HEK293 (cell line): ENCODE data around the gene UPB1.

Experiments used
- CTCF ChIA-PET: fragments of 350-600 bp; formaldehyde crosslinking; extraction: SDS; loops from one replicate; lab custom pipeline; 2021; ENCODE audit warnings: antibody characterized with exemption; lab: Yijun Ruan, JAX
- POLR2A ChIA-PET: fragments of 300-600 bp; formaldehyde crosslinking; extraction: SDS; loops from one replicate; lab custom pipeline; 2020; ENCODE audit warnings: antibody characterized with exemption, inconsistent platforms; lab: Yijun Ruan, JAX
- H3K27ac ChIP-seq: fragments of 200-500 bp; sonication (Bioruptor generic); 2 replicates; pipeline ENCODE4 v1.5.1; 2014; ENCODE audit warnings: low read depth, low read length, control low read depth, inconsistent platforms; ENCODE audit errors: extremely low read depth
- H3K36me3 ChIP-seq, 2 experiments: fragments of 200-500 bp in 1 of 2; sonication (Bioruptor generic) in 1 of 2; 1 replicate in 1 of 2; 2 replicates in 1 of 2; pipeline ENCODE4 v1.5.1; 2014 to 2017; ENCODE audit warnings: inconsistent platforms in 2 of 2, low read length in 2 of 2; ENCODE audit not compliant: control insufficient read depth in 2 of 2, insufficient read depth in 1 of 2
- H3K4me1 ChIP-seq: fragments of 200-500 bp; sonication (Bioruptor generic); 2 replicates; pipeline ENCODE4 v1.5.1; 2014; ENCODE audit warnings: mild to moderate bottlenecking, low read length, inconsistent platforms; ENCODE audit not compliant: control insufficient read depth, insufficient read depth
- H3K4me3 ChIP-seq: 2 replicates; pipeline ENCODE4 v1.5.1; 2011; ENCODE audit warnings: low read depth, mild to moderate bottlenecking, control low read depth, low read length, moderate library complexity
- H3K9me3 ChIP-seq: fragments of 200-500 bp; sonication (Bioruptor generic); 2 replicates; pipeline ENCODE4 v1.5.1; 2014; ENCODE audit warnings: low read depth, low read length, inconsistent platforms; ENCODE audit not compliant: control insufficient read depth, insufficient read depth
- HOXD13 ChIP-seq: sonication (generic); formaldehyde crosslinking; IDR thresholded peaks from 2 replicates; pipeline ENCODE4 v1.8.0; 2022; ENCODE audit warnings: missing genetic modification reagents, borderline replicate concordance
- KLF1 ChIP-seq: fragments of 450-650 bp; formaldehyde crosslinking; IDR thresholded peaks from 2 replicates; pipeline ENCODE4 v1.5.1; 2016; ENCODE audit warnings: missing biosample characterization, missing genetic modification characterization
- PRDM1 ChIP-seq: fragments of 450-650 bp; formaldehyde crosslinking; IDR thresholded peaks from 2 replicates; pipeline ENCODE4; 2016; ENCODE audit warnings: missing biosample characterization, missing genetic modification characterization
- SP7 ChIP-seq: fragments of 450-650 bp; formaldehyde crosslinking; IDR thresholded peaks from 2 replicates; pipeline ENCODE4 v1.5.1; 2016; ENCODE audit warnings: missing biosample characterization, missing genetic modification characterization
- WT1 ChIP-seq: fragments of 450-650 bp; formaldehyde crosslinking; IDR thresholded peaks from 2 replicates; pipeline ENCODE4 v1.5.1; 2016; ENCODE audit warnings: missing biosample characterization, missing genetic modification characterization
- ZBTB48 ChIP-seq: fragments of 450-650 bp; formaldehyde crosslinking; IDR thresholded peaks from 2 replicates; pipeline ENCODE4 v1.5.1; 2016; ENCODE audit warnings: missing biosample characterization, missing genetic modification characterization
- ZFP69B ChIP-seq: fragments of 450-650 bp; formaldehyde crosslinking; IDR thresholded peaks from 2 replicates; pipeline ENCODE4 v1.5.1; 2016; ENCODE audit warnings: missing biosample characterization, missing genetic modification characterization
- ZNF184 ChIP-seq: fragments of 450-650 bp; IDR thresholded peaks from 2 replicates; pipeline ENCODE4 v1.5.1; 2018; ENCODE audit warnings: missing biosample characterization, mild to moderate bottlenecking, missing genetic modification characterization
- ZNF24 ChIP-seq: fragments of 450-650 bp; formaldehyde crosslinking; IDR thresholded peaks from 2 replicates; pipeline ENCODE4 v1.5.1; 2016; ENCODE audit warnings: missing biosample characterization, missing genetic modification characterization
- ZNF292 ChIP-seq: fragments of 450-650 bp; formaldehyde crosslinking; IDR thresholded peaks from 2 replicates; pipeline ENCODE4 v1.5.1; 2016; ENCODE audit warnings: low read depth, missing biosample characterization, missing genetic modification characterization, borderline replicate concordance
- ZNF473 ChIP-seq: fragments of 450-650 bp; formaldehyde crosslinking; IDR thresholded peaks from 2 replicates; pipeline ENCODE4 v1.5.1; 2017; ENCODE audit warnings: missing biosample characterization, missing genetic modification characterization
- ZNF596 ChIP-seq: fragments of 450-650 bp; IDR thresholded peaks from 2 replicates; pipeline ENCODE4 v1.5.0; 2018; ENCODE audit warnings: missing biosample characterization, mild to moderate bottlenecking, missing genetic modification characterization, moderate library complexity
- ZNF660 ChIP-seq: fragments of 450-650 bp; IDR thresholded peaks from 2 replicates; pipeline ENCODE4 v1.5.1; 2018; ENCODE audit warnings: missing biosample characterization, mild to moderate bottlenecking, missing genetic modification characterization
- ZSCAN30 ChIP-seq: fragments of 450-650 bp; IDR thresholded peaks from 2 replicates; pipeline ENCODE4 v1.5.1; 2018; ENCODE audit warnings: missing biosample characterization, mild to moderate bottlenecking, missing genetic modification characterization, moderate library complexity
- TF ChIP-seq, protein P1 (sequence below): fragments of 450-650 bp; formaldehyde crosslinking; IDR thresholded peaks from 2 replicates; pipeline ENCODE4 v1.5.1; 2017; ENCODE audit warnings: missing biosample characterization, missing genetic modification characterization
- TF ChIP-seq, protein P2 (sequence below): fragments of 450-650 bp; formaldehyde crosslinking; IDR thresholded peaks from 2 replicates; pipeline ENCODE4 v1.5.1; 2016; ENCODE audit warnings: missing biosample characterization, missing genetic modification characterization
- TF ChIP-seq, protein P3 (sequence below): fragments of 450-650 bp; IDR thresholded peaks from 2 replicates; pipeline ENCODE4 v1.5.1; 2018; ENCODE audit warnings: missing biosample characterization, mild to moderate bottlenecking, missing genetic modification characterization
- TF ChIP-seq, protein P4 (sequence below): fragments of 450-650 bp; formaldehyde crosslinking; IDR thresholded peaks from 2 replicates; pipeline ENCODE4 v1.5.1; 2016; ENCODE audit warnings: missing biosample characterization, missing genetic modification characterization
- TF ChIP-seq, protein P5 (sequence below): fragments of 450-650 bp; formaldehyde crosslinking; IDR thresholded peaks from 2 replicates; pipeline ENCODE4 v1.5.1; 2017; ENCODE audit warnings: missing biosample characterization, missing genetic modification characterization
- TF ChIP-seq, protein P6 (sequence below): fragments of 450-650 bp; formaldehyde crosslinking; IDR thresholded peaks from 2 replicates; pipeline ENCODE4 v1.5.1; 2017; ENCODE audit warnings: missing biosample characterization, missing genetic modification characterization

UPB1 gene

DNA sequence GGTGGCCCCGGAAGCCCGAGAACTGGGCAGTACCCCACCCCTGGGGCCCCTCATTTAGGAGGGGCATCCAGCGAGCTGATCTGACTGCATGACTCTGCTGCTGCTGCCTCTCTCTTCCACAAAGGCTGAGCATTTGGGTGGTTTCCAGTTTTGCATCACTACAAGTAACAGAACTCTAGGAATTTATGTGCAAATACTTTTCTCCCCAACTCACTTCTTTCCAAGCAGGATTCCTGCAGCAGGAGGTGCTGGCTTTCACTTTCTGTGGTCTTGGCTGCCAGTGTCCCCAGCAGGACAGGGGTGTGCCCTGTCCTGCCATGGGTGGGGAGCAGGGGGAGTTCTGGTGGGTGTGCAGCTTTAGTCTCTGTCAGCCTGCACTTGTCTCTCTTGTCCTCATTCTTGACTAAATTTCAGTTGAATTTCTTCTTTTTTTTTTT is 21.2 kb downstream of the UPB1 start:
- Histone ChIP-seq H3K36me3 (no peaks in the 10 kb centered on the region), H3K4me1 (peaks cover 5% of the 10 kb centered on the region), H3K4me3 (no peak overlapping the region), H3K27ac (no peak overlapping the region), H3K9me3 (no peaks in the 10 kb centered on the region)
- POLR2A ChIA-PET, result no interaction called here
- CTCF ChIA-PET, result interaction anchor here (0.6 kb wide), 1 partner anchor 1056 kb away, joined by 7 read pairs; no protein-coding TSS in a partner anchor
- TF ChIP-seq, protein P1, sequence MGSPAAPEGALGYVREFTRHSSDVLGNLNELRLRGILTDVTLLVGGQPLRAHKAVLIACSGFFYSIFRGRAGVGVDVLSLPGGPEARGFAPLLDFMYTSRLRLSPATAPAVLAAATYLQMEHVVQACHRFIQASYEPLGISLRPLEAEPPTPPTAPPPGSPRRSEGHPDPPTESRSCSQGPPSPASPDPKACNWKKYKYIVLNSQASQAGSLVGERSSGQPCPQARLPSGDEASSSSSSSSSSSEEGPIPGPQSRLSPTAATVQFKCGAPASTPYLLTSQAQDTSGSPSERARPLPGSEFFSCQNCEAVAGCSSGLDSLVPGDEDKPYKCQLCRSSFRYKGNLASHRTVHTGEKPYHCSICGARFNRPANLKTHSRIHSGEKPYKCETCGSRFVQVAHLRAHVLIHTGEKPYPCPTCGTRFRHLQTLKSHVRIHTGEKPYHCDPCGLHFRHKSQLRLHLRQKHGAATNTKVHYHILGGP (tag by site-specific recombination), result peak; percentile 54; the same call in 1 of the 2 replicates
- TF ChIP-seq, protein P2, sequence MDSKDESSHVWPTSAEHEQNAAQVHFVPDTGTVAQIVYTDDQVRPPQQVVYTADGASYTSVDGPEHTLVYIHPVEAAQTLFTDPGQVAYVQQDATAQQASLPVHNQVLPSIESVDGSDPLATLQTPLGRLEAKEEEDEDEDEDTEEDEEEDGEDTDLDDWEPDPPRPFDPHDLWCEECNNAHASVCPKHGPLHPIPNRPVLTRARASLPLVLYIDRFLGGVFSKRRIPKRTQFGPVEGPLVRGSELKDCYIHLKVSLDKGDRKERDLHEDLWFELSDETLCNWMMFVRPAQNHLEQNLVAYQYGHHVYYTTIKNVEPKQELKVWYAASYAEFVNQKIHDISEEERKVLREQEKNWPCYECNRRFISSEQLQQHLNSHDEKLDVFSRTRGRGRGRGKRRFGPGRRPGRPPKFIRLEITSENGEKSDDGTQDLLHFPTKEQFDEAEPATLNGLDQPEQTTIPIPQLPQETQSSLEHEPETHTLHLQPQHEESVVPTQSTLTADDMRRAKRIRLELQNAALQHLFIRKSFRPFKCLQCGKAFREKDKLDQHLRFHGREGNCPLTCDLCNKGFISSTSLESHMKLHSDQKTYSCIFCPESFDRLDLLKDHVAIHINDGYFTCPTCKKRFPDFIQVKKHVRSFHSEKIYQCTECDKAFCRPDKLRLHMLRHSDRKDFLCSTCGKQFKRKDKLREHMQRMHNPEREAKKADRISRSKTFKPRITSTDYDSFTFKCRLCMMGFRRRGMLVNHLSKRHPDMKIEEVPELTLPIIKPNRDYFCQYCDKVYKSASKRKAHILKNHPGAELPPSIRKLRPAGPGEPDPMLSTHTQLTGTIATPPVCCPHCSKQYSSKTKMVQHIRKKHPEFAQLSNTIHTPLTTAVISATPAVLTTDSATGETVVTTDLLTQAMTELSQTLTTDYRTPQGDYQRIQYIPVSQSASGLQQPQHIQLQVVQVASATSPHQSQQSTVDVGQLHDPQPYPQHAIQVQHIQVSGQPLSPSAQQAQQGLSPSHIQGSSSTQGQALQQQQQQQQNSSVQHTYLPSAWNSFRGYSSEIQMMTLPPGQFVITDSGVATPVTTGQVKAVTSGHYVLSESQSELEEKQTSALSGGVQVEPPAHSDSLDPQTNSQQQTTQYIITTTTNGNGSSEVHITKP (tag by site-specific recombination), result peak; percentile 74
- TF ChIP-seq ZBTB48 (tag by site-specific recombination) (no peak), HOXD13 (no peak), ZNF660 (no peak), ZNF24 (tag by site-specific recombination) (no peak), ZNF184 (tag by site-specific recombination) (no peak), ZNF473 (no peak), KLF1 (tag by site-specific recombination) (peak; percentile 63), PRDM1 (0 out of 2 replicates have a peak, but pooled peaks have one; percentile 24)
- TF ChIP-seq, protein P3, sequence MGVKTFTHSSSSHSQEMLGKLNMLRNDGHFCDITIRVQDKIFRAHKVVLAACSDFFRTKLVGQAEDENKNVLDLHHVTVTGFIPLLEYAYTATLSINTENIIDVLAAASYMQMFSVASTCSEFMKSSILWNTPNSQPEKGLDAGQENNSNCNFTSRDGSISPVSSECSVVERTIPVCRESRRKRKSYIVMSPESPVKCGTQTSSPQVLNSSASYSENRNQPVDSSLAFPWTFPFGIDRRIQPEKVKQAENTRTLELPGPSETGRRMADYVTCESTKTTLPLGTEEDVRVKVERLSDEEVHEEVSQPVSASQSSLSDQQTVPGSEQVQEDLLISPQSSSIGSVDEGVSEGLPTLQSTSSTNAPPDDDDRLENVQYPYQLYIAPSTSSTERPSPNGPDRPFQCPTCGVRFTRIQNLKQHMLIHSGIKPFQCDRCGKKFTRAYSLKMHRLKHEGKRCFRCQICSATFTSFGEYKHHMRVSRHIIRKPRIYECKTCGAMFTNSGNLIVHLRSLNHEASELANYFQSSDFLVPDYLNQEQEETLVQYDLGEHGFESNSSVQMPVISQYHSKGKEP (tag by site-specific recombination), result no peak
- TF ChIP-seq, protein P4, sequence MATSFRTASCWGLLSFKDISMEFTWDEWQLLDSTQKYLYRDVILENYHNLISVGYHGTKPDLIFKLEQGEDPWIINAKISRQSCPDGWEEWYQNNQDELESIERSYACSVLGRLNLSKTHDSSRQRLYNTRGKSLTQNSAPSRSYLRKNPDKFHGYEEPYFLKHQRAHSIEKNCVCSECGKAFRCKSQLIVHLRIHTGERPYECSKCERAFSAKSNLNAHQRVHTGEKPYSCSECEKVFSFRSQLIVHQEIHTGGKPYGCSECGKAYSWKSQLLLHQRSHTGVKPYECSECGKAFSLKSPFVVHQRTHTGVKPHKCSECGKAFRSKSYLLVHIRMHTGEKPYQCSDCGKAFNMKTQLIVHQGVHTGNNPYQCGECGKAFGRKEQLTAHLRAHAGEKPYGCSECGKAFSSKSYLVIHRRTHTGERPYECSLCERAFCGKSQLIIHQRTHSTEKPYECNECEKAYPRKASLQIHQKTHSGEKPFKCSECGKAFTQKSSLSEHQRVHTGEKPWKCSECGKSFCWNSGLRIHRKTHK, result no peak
- TF ChIP-seq, protein P5, sequence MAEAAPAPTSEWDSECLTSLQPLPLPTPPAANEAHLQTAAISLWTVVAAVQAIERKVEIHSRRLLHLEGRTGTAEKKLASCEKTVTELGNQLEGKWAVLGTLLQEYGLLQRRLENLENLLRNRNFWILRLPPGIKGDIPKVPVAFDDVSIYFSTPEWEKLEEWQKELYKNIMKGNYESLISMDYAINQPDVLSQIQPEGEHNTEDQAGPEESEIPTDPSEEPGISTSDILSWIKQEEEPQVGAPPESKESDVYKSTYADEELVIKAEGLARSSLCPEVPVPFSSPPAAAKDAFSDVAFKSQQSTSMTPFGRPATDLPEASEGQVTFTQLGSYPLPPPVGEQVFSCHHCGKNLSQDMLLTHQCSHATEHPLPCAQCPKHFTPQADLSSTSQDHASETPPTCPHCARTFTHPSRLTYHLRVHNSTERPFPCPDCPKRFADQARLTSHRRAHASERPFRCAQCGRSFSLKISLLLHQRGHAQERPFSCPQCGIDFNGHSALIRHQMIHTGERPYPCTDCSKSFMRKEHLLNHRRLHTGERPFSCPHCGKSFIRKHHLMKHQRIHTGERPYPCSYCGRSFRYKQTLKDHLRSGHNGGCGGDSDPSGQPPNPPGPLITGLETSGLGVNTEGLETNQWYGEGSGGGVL (tag by site-specific recombination), result no peak

DNA sequence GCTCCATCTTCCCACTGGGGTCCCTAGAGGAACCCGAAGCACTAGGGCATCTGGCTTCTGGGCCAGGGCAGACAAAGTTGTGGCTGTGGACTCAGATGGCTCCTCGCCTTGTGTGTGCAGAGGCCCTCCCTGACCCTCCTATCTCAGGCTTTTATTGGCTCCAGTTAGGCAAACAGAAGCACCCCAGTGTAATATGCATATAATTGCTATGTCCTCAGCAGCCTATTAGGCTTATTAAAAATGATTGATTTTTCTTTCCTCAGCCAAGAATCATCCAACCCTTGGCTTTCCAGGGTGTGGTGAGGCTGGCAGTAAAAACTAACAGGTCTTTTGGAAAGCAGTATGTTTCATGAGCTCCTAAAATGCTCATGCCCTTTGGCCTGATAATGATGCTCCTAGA is 22.3 kb downstream of the UPB1 start:
- Histone ChIP-seq H3K9me3 (no peaks in the 10 kb centered on the region), H3K27ac (no peak overlapping the region), H3K36me3 (no peaks in the 10 kb centered on the region), H3K4me1 (peaks cover 7% of the 10 kb centered on the region), H3K4me3 (no peak overlapping the region)
- ChIA-PET POLR2A (interaction anchor here (0.6 kb wide), 1 partner anchor 940 kb away, joined by 5 read pairs; no protein-coding TSS in a partner anchor), CTCF (interaction anchor here (0.6 to 1.4 kb wide), 4 partner anchors 15 to 202 kb away, joined by 3 to 4 read pairs (median 4); no protein-coding TSS in a partner anchor)
- TF ChIP-seq, protein P4, result no peak
- TF ChIP-seq, protein P6, sequence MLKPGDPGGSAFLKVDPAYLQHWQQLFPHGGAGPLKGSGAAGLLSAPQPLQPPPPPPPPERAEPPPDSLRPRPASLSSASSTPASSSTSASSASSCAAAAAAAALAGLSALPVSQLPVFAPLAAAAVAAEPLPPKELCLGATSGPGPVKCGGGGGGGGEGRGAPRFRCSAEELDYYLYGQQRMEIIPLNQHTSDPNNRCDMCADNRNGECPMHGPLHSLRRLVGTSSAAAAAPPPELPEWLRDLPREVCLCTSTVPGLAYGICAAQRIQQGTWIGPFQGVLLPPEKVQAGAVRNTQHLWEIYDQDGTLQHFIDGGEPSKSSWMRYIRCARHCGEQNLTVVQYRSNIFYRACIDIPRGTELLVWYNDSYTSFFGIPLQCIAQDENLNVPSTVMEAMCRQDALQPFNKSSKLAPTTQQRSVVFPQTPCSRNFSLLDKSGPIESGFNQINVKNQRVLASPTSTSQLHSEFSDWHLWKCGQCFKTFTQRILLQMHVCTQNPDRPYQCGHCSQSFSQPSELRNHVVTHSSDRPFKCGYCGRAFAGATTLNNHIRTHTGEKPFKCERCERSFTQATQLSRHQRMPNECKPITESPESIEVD (tag by site-specific recombination), result no peak
- TF ChIP-seq ZNF292 (tag by site-specific recombination) (no peak), WT1 (0 out of 2 replicates have a peak, but pooled peaks have one; percentile 23), SP7 (tag by site-specific recombination) (peak; percentile 37), ZSCAN30 (no peak), ZNF596 (tag by site-specific recombination) (no peak), ZFP69B (tag by site-specific recombination) (no peak)
